ENCODE results near the gene TFF3.

DNA sequence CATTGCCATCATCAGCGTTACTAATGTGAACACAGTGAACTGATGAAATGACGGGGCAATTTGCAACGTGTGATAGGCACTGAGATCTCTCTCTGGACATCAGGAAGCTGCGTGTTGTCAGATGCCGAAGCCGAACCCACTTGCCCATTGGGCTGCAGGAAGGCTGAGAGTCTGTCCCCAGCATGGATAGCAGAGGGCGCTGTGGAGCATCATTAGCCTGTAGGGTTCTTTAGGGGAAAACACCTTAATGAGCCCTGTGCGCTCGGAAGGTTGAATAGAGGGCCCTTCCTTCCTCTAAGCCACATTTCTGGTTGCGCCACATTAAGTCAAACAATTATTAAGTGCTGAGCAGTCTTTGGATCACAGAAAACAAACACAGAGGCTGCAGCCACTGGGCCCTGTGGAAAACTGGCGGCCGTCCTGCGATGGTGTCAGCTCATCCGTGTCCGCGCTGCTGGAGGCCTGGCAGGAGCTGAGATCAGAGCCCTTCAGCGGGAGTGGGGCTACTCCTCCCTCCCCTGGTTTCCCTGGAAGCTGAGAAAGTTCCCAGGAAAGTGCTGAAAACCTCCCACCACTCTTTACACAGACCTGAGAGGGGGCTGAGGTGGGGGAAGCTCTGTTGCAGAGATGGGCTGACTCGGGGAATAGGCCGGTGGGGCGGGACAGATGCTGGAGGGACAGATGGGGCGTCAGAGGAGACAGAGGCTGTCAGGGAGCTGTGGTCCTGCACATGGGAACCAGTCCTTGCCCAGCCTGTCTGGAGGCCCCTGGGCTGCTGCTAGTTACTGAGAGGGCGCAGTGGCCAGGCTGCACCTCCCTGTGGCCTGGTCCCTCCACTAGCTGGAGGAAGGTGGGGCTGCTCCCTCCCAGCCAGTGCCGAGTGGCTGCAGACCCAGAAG is 22.9 kb upstream of the TFF3 start:
- TF ChIP-seq, protein P1, sequence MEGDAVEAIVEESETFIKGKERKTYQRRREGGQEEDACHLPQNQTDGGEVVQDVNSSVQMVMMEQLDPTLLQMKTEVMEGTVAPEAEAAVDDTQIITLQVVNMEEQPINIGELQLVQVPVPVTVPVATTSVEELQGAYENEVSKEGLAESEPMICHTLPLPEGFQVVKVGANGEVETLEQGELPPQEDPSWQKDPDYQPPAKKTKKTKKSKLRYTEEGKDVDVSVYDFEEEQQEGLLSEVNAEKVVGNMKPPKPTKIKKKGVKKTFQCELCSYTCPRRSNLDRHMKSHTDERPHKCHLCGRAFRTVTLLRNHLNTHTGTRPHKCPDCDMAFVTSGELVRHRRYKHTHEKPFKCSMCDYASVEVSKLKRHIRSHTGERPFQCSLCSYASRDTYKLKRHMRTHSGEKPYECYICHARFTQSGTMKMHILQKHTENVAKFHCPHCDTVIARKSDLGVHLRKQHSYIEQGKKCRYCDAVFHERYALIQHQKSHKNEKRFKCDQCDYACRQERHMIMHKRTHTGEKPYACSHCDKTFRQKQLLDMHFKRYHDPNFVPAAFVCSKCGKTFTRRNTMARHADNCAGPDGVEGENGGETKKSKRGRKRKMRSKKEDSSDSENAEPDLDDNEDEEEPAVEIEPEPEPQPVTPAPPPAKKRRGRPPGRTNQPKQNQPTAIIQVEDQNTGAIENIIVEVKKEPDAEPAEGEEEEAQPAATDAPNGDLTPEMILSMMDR (IDR thresholded peaks at IDR 0.05): peak; percentile 24 to 75 (median 60)
- TF ChIP-seq POLR2A (IDR thresholded peaks at IDR 0.05): no peak
